HL-60 (cell line): ENCODE measurements around the gene PI4K2A.
A peak's percentile ranks its signal among the peaks of the same experiment; 100 is the strongest.
"Not testable (repeated sequence)": the region's sequence is repeated elsewhere in the genome, so short reads cannot be mapped to it uniquely, and the experiment has no call there.

Source experiments
- DNase-seq, 2 experiments: peaks; one replicate each; pipeline ENCODE4 v3.0.0-alpha.2; 2010 to 2020; ENCODE audit warnings: low read depth in 1 of 2, low spot score in 1 of 2
- H3K27ac ChIP-seq: fragments of 250-450 bp; sonication (Bioruptor Pico); replicated peaks from 2 replicates; pipeline ENCODE4 v1.5.1; 2020; ENCODE audit warnings: mild to moderate bottlenecking, moderate library complexity
- H3K27me3 ChIP-seq: fragments of 250-450 bp; sonication (Bioruptor Pico); 2 replicates; pipeline ENCODE4 v1.5.1; 2021; ENCODE audit warnings: mild to moderate bottlenecking, moderate library complexity; ENCODE audit not compliant: insufficient read depth, poor library complexity, severe bottlenecking
- H3K4me3 ChIP-seq: replicated peaks from 2 replicates; pipeline ENCODE4 v1.5.1; 2011; ENCODE audit warnings: mild to moderate bottlenecking, control low read depth, low read length; ENCODE audit not compliant: insufficient read depth
- GABPA ChIP-seq: IDR thresholded peaks from 2 replicates; pipeline ENCODE4 v1.6.1; 2012; ENCODE audit warnings: low read depth
- POLR2AphosphoS5 ChIP-seq: IDR thresholded peaks from 2 replicates; pipeline ENCODE4 v1.6.1; 2012; ENCODE audit warnings: low read depth
- REST ChIP-seq: IDR thresholded peaks from 2 replicates; pipeline ENCODE4 v1.6.1; 2012; ENCODE audit warnings: low read depth; ENCODE audit not compliant: insufficient replicate concordance
- SPI1 ChIP-seq: IDR thresholded peaks from 2 replicates; pipeline ENCODE4 v1.6.1; 2012; ENCODE audit warnings: low read depth, mild to moderate bottlenecking, borderline replicate concordance
- TF ChIP-seq, protein P1 (sequence below): IDR thresholded peaks from one replicate; pipeline ENCODE4 v1.5.1; 2011; ENCODE audit warnings: low read length, control low read depth, inconsistent platforms; ENCODE audit not compliant: insufficient read depth

Gene PI4K2A

GRCh38 chr10:97687785-97688781, 47.6 kb downstream of the PI4K2A start:
- peak in 1 of 2 experiments; percentile 6 for DNase-seq
- peak overlapping the region; percentile 54 for H3K27ac ChIP-seq
- TF ChIP-seq SPI1 (no peak; the same call in 1 of the 2 replicates), REST (no peak), GABPA (no peak), POLR2AphosphoS5 (no peak; the same call in 1 of the 2 replicates)
- TF ChIP-seq, protein P1, sequence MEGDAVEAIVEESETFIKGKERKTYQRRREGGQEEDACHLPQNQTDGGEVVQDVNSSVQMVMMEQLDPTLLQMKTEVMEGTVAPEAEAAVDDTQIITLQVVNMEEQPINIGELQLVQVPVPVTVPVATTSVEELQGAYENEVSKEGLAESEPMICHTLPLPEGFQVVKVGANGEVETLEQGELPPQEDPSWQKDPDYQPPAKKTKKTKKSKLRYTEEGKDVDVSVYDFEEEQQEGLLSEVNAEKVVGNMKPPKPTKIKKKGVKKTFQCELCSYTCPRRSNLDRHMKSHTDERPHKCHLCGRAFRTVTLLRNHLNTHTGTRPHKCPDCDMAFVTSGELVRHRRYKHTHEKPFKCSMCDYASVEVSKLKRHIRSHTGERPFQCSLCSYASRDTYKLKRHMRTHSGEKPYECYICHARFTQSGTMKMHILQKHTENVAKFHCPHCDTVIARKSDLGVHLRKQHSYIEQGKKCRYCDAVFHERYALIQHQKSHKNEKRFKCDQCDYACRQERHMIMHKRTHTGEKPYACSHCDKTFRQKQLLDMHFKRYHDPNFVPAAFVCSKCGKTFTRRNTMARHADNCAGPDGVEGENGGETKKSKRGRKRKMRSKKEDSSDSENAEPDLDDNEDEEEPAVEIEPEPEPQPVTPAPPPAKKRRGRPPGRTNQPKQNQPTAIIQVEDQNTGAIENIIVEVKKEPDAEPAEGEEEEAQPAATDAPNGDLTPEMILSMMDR, result no peak
- no peaks in the 10 kb centered on the region for H3K27me3 ChIP-seq
- H3K4me3 ChIP-seq, result peak overlapping the region; percentile 70

- Histone ChIP-seq H3K27ac (no peak overlapping the region), H3K27me3 (no peaks in the 10 kb centered on the region), H3K4me3 (no peak overlapping the region)
- peak; percentile 68 to 76 for DNase-seq
- TF ChIP-seq POLR2AphosphoS5 (no peak), GABPA (no peak), SPI1 (no peak)
Observed at GRCh38 chr10:97689559-97690020, 49.1 kb downstream of the PI4K2A start.

DNA sequence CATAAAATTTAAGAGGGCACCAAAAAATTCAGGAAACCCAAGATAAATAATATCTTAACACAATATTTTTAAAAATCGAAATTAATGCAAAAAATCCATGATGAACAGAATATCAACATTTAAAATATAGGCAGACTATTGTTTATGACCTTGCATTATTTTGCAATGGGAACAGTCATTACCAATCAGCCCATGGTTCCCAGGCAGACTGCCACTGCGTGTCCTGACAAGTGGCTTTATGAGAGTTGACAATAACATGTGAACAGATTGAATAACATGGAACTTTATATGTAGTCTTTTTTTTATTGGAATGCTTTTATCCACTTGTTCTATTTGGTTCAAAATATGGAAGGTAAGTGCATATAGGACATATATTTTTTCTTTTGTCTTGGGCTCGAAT, 49.7 kb downstream of the PI4K2A start:
- no peak overlapping the region for H3K4me3 ChIP-seq
- DNase-seq, result no peak
- H3K27ac ChIP-seq, result no peak overlapping the region
- H3K27me3 ChIP-seq, result no peaks in the 10 kb centered on the region
- no peak for TF ChIP-seq REST
- no peak for TF ChIP-seq GABPA
- TF ChIP-seq, protein P1, result no peak
- no peak for TF ChIP-seq POLR2AphosphoS5
- no peak for TF ChIP-seq SPI1

- H3K27me3 ChIP-seq, H3K27ac ChIP-seq, H3K4me3 ChIP-seq, DNase-seq: not testable (repeated sequence)
Observed at GRCh38 chr10:97698072-97698655, 57.7 kb downstream of the PI4K2A start.
